Neural progenitor cell (in vitro differentiated cells): Measurements from ENCODE around the gene LIPK. TPM values are rescaled to one million over a fixed set of nuclear protein-coding genes. Genes with fewer than 3 reads are reported as not detected.
"Not testable (repeated sequence)": the region's sequence is repeated elsewhere in the genome, so short reads cannot be mapped to it uniquely, and the experiment has no call there.

Experiments
- DNase-seq: peaks from one replicate; pipeline ENCODE4 v3.0.0-alpha.2; 2016; ENCODE audit warnings: low spot score
- H2AFZ ChIP-seq: fragments of 200-600 bp; sonication (generic); replicated peaks from 2 replicates; pipeline ENCODE4 v1.6.1; 2016; ENCODE audit warnings: antibody characterized with exemption
- H3F3A ChIP-seq: fragments of 200-600 bp; sonication (generic); 2 replicates; pipeline ENCODE4 v1.6.1; 2016; ENCODE audit warnings: antibody characterized with exemption, low read depth
- H3K27ac ChIP-seq: fragments of 200-600 bp; sonication (generic); 2 replicates; pipeline ENCODE4 v1.5.1; 2016; ENCODE audit warnings: mild to moderate bottlenecking
- H3K27me3 ChIP-seq: fragments of 200-600 bp; sonication (generic); 2 replicates; pipeline ENCODE4 v1.6.1; 2016; ENCODE audit warnings: mild to moderate bottlenecking, moderate library complexity
- H3K36me3 ChIP-seq: fragments of 200-600 bp; sonication (generic); 2 replicates; pipeline ENCODE4 v1.5.1; 2016
- H3K4me1 ChIP-seq: fragments of 200-600 bp; sonication (generic); 2 replicates; pipeline ENCODE4 v1.6.1; 2016; ENCODE audit warnings: mixed run types
- H3K4me2 ChIP-seq: fragments of 200-600 bp; sonication (generic); 2 replicates; pipeline ENCODE4 v1.6.1; 2016
- H3K4me3 ChIP-seq: fragments of 200-600 bp; sonication (generic); 2 replicates; pipeline ENCODE4 v1.5.1; 2016
- H3K79me2 ChIP-seq: fragments of 200-600 bp; sonication (generic); 2 replicates; pipeline ENCODE4 v1.6.1; 2016; ENCODE audit warnings: low read depth
- H3K9ac ChIP-seq: fragments of 200-600 bp; sonication (generic); 2 replicates; pipeline ENCODE4 v1.6.1; 2016
- H3K9me3 ChIP-seq: fragments of 200-600 bp; sonication (generic); 2 replicates; pipeline ENCODE4 v1.5.1; 2016; ENCODE audit warnings: low read depth
- H4K20me1 ChIP-seq: fragments of 200-600 bp; sonication (generic); 2 replicates; pipeline ENCODE4 v1.6.1; 2016; ENCODE audit warnings: low read depth
- H3K27ac Mint-ChIP-seq: 3 replicates; pipeline ENCODE4 v1.8.0; 2021; ENCODE audit warnings: mixed read lengths
- H3K27me3 Mint-ChIP-seq: 2 replicates; pipeline ENCODE4 v1.8.0; 2022; ENCODE audit warnings: low read depth, mild to moderate bottlenecking, inconsistent platforms, moderate library complexity, mixed read lengths; ENCODE audit not compliant: insufficient read depth
- H3K36me3 Mint-ChIP-seq: 3 replicates; pipeline ENCODE4 v1.8.0; 2021; ENCODE audit warnings: mixed read lengths
- H3K4me1 Mint-ChIP-seq: 3 replicates; pipeline ENCODE4 v1.8.0; 2021; ENCODE audit warnings: mixed read lengths
- H3K4me3 Mint-ChIP-seq: 3 replicates; pipeline ENCODE4 v1.8.0; 2021; ENCODE audit warnings: mild to moderate bottlenecking, moderate library complexity, mixed read lengths
- H3K9me3 Mint-ChIP-seq: 3 replicates; pipeline ENCODE4 v1.8.0; 2020; ENCODE audit warnings: mixed read lengths
- CTCF ChIP-seq: fragments of 200-600 bp; sonication (generic); IDR thresholded peaks from 2 replicates; pipeline ENCODE4 v1.5.1; 2017; ENCODE audit warnings: antibody characterized with exemption, mild to moderate bottlenecking
- EZH2 ChIP-seq: fragments of 200-600 bp; sonication (generic); IDR thresholded peaks from 2 replicates; pipeline ENCODE4 v1.6.1; 2017; ENCODE audit warnings: antibody characterized with exemption, mild to moderate bottlenecking, moderate library complexity
- EZH2phosphoT487 ChIP-seq: fragments of 200-600 bp; sonication (generic); IDR thresholded peaks from 2 replicates; pipeline ENCODE4 v1.6.1; 2017; ENCODE audit warnings: antibody characterized with exemption
- total RNA-seq: library from RNA; depleted of rRNA; stranded (reverse); fragments of >200 nt; gene quantifications from 2 replicates; pipeline ENCODE4 v1.2.3, GENCODE V29; 2015; ENCODE audit warnings: low replicate concordance

The LIPK gene
- total RNA-seq, 1 donor from 2014 or later, result not detected

GRCh38 chr10:88731296-88731695 is 25.2 kb downstream of the LIPK start:
- no peaks in the 10 kb centered on the region for H4K20me1 ChIP-seq
- no peaks in the 10 kb centered on the region for H3K9me3 Mint-ChIP-seq

GRCh38 chr10:88733215-88733614 is 27.2 kb downstream of the LIPK start:
- TF ChIP-seq EZH2phosphoT487 (no peak), EZH2 (no peak), CTCF (no peak)
- Histone ChIP-seq H3K4me1 (peaks cover 3% of the 10 kb centered on the region), H3K27me3 (no peaks in the 10 kb centered on the region), H3K27ac (no peak overlapping the region), H2AFZ (no peak overlapping the region), H3K4me3 (no peak overlapping the region), H3K9ac (no peak overlapping the region), H3K4me2 (no peak overlapping the region), H3K9me3 (no peaks in the 10 kb centered on the region), H3K36me3 (no peaks in the 10 kb centered on the region), H3F3A (no peaks in the 10 kb centered on the region), H4K20me1 (no peaks in the 10 kb centered on the region), H3K79me2 (no peaks in the 10 kb centered on the region)
- no peak for DNase-seq
- H3K4me1 Mint-ChIP-seq, result peaks cover 6% of the 10 kb centered on the region
- H3K4me3 Mint-ChIP-seq, result no peak overlapping the region
- no peaks in the 10 kb centered on the region for H3K36me3 Mint-ChIP-seq
- no peak overlapping the region for H3K27ac Mint-ChIP-seq
- peaks cover 2% of the 10 kb centered on the region for H3K27me3 Mint-ChIP-seq
- H3K9me3 Mint-ChIP-seq, result no peaks in the 10 kb centered on the region

More at GRCh38 chr10:88731296-88731695, 25.2 kb downstream of the LIPK start:
- Mint-ChIP-seq H3K36me3 (no peaks in the 10 kb centered on the region), H3K27me3 (peaks cover 2% of the 10 kb centered on the region), H3K4me1 (peaks cover 6% of the 10 kb centered on the region), H3K4me3 (no peak overlapping the region), H3K27ac (no peak overlapping the region)
- Histone ChIP-seq H3K36me3 (no peaks in the 10 kb centered on the region), H3K4me1 (peaks cover 3% of the 10 kb centered on the region), H3K4me3 (no peak overlapping the region), H3F3A (no peaks in the 10 kb centered on the region), H2AFZ (peak overlapping the region; percentile 54), H3K9ac (no peak overlapping the region), H3K79me2 (no peaks in the 10 kb centered on the region), H3K27me3 (peaks cover 3% of the 10 kb centered on the region), H3K9me3 (no peaks in the 10 kb centered on the region), H3K4me2 (no peak overlapping the region), H3K27ac (no peak overlapping the region)
- TF ChIP-seq EZH2phosphoT487, result no peak
- DNase-seq, result peak; percentile 29

GRCh38 chr10:88735661-88736060 is 29.6 kb downstream of the LIPK start:
- no peak for TF ChIP-seq CTCF
- TF ChIP-seq EZH2, result no peak
- no peak for TF ChIP-seq EZH2phosphoT487
- Histone ChIP-seq H4K20me1 (no peaks in the 10 kb centered on the region), H3K36me3 (no peaks in the 10 kb centered on the region), H3K9me3 (no peaks in the 10 kb centered on the region), H3K27ac (no peak overlapping the region), H3K4me1 (peaks cover 3% of the 10 kb centered on the region), H3K9ac (no peak overlapping the region), H3F3A (no peaks in the 10 kb centered on the region), H3K27me3 (no peaks in the 10 kb centered on the region), H3K79me2 (no peaks in the 10 kb centered on the region), H3K4me2 (no peak overlapping the region), H2AFZ (no peak overlapping the region), H3K4me3 (no peak overlapping the region)
- Mint-ChIP-seq H3K4me3 (no peak overlapping the region), H3K9me3 (no peaks in the 10 kb centered on the region), H3K27me3 (peaks cover 2% of the 10 kb centered on the region), H3K4me1 (peaks cover 6% of the 10 kb centered on the region), H3K36me3 (no peaks in the 10 kb centered on the region), H3K27ac (no peak overlapping the region)
- DNase-seq, result no peak

GRCh38 chr10:88741921-88742320 is 35.9 kb downstream of the LIPK start:
- H4K20me1 ChIP-seq, result not testable (repeated sequence)

More at GRCh38 chr10:88741921-88742320, 35.9 kb downstream of the LIPK start:
- H3K4me1 Mint-ChIP-seq, H3K36me3 Mint-ChIP-seq, H3K27me3 Mint-ChIP-seq, H3F3A ChIP-seq, H3K9me3 ChIP-seq, H3K4me2 ChIP-seq, H3K9ac ChIP-seq, H3K4me1 ChIP-seq, H3K79me2 ChIP-seq, DNase-seq, H3K4me3 ChIP-seq, H3K9me3 Mint-ChIP-seq, H3K27ac Mint-ChIP-seq, H3K27ac ChIP-seq, H2AFZ ChIP-seq, H3K27me3 ChIP-seq, H3K36me3 ChIP-seq, H3K4me3 Mint-ChIP-seq: not testable (repeated sequence)
